K562 (cell line): Measurements from ENCODE around the gene RERG. TPM values are rescaled to one million over a fixed set of nuclear protein-coding genes. Genes with fewer than 3 reads are reported as not detected.

Experiments used
- ATAC-seq: fragments of 200-7000 bp; cut with Tn5 transposase; 3 replicates; pipeline ENCODE4 v1.9.1; 2020; ENCODE audit warnings: moderate library complexity
- BruUV-seq: library from RNA; stranded (reverse); fragments of 400-500 nt; replicated peaks from 2 replicates; lab custom pipeline; 2021; lab: Mats Ljungman, UMichigan
- CTCF ChIA-PET: fragments of 300-600 bp; formaldehyde crosslinking; extraction: SDS; loops from one replicate; lab custom pipeline; 2021; ENCODE audit warnings: low intra/inter-chr PET ratio; lab: Yijun Ruan, JAX
- POLR2A ChIA-PET: fragments of 300-600, 350-650 bp; sonication (Branson Sonifier 250); formaldehyde crosslinking; extraction: SDS; loops from one replicate; lab custom pipeline; 2021; ENCODE audit warnings: antibody characterized with exemption, inconsistent platforms; lab: Yijun Ruan, JAX
- DNase-seq, 4 experiments: peaks; one replicate each; pipeline versions ENCODE4 v3.0.0 to v3.0.0-alpha.2; 2011 to 2018; ENCODE audit warnings: low spot score in 3 of 4, mixed read lengths in 3 of 4; ENCODE audit errors: extremely low read depth in 1 of 4
- FAIRE-seq: peaks from 2 replicates; lab custom pipeline; 2011; peaks lifted over from hg19 to GRCh38; lab: Jason Lieb, UNC
- H2AFZ ChIP-seq: 2 replicates; pipeline ENCODE4 v1.6.0; 2011; ENCODE audit warnings: low read depth, low read length, control low read depth, inconsistent platforms
- H3K27ac ChIP-seq: fragments of 200-600 bp; 3 replicates; pipeline ENCODE4 v1.8.0; 2011; ENCODE audit warnings: low read depth, mild to moderate bottlenecking, control low read depth, inconsistent platforms, low read length, moderate library complexity, mixed read lengths; ENCODE audit errors: extremely low read depth
- H3K27me3 ChIP-seq, 2 experiments: fragments of 300-600 bp in 1 of 2; 2 replicates in 1 of 2; 3 replicates in 1 of 2; pipeline versions ENCODE4 v1.6.0 to v1.8.0; 2011; ENCODE audit warnings: inconsistent platforms in 2 of 2, low read length in 2 of 2, mild to moderate bottlenecking in 1 of 2, mixed read lengths in 1 of 2, moderate library complexity in 1 of 2; ENCODE audit not compliant: control insufficient read depth in 2 of 2, insufficient read depth in 2 of 2
- H3K36me3 ChIP-seq: fragments of 300-600 bp; 3 replicates; pipeline ENCODE4 v1.8.0; 2011; ENCODE audit warnings: mild to moderate bottlenecking, low read length, inconsistent platforms; ENCODE audit not compliant: control insufficient read depth, insufficient read depth
- H3K4me1 ChIP-seq, 2 experiments: fragments of 200-600 bp in 1 of 2; replicated peaks in 1 of 2; 2 replicates in 1 of 2; 3 replicates in 1 of 2; pipeline versions ENCODE4 v1.5.1 to v1.8.0; 2011; ENCODE audit warnings: inconsistent platforms in 2 of 2, low read length in 2 of 2, mild to moderate bottlenecking in 1 of 2, mixed read lengths in 1 of 2, moderate library complexity in 1 of 2; ENCODE audit not compliant: control insufficient read depth in 2 of 2, insufficient read depth in 2 of 2
- H3K4me2 ChIP-seq: 2 replicates; pipeline ENCODE4 v1.6.1; 2011; ENCODE audit warnings: low read length, control low read depth, inconsistent platforms, mixed read lengths; ENCODE audit not compliant: insufficient read depth
- H3K4me3 ChIP-seq: fragments of 200-600 bp; sonication (generic), shearing (Covaris generic); 2 replicates; pipeline ENCODE4 v1.5.1; 2016; ENCODE audit warnings: control low read depth, inconsistent platforms
- H3K79me2 ChIP-seq: fragments of 200-600 bp; 3 replicates; pipeline ENCODE4 v1.8.0; 2011; ENCODE audit warnings: low read length, inconsistent platforms; ENCODE audit not compliant: control insufficient read depth, insufficient read depth
- H3K9ac ChIP-seq, 2 experiments: 2 replicates each; pipeline versions ENCODE4 v1.6.0 to v1.6.1; 2011; ENCODE audit warnings: low read depth in 2 of 2, low read length in 2 of 2, control low read depth in 1 of 2, inconsistent platforms in 1 of 2, mild to moderate bottlenecking in 1 of 2, mixed read lengths in 1 of 2; ENCODE audit not compliant: insufficient read depth in 1 of 2
- H3K9me1 ChIP-seq: one replicate; pipeline ENCODE4 v1.6.0; 2011; ENCODE audit warnings: inconsistent platforms, mild to moderate bottlenecking, low read length, moderate library complexity; ENCODE audit not compliant: control insufficient read depth, insufficient read depth
- H3K9me3 ChIP-seq: replicated peaks from 2 replicates; pipeline ENCODE4 v1.5.1; 2011; ENCODE audit warnings: low read depth, low read length, inconsistent platforms; ENCODE audit not compliant: control insufficient read depth, insufficient read depth
- H4K20me1 ChIP-seq: replicated peaks from 2 replicates; pipeline ENCODE4 v1.6.1; 2011; ENCODE audit warnings: low read length, inconsistent platforms, mixed read lengths; ENCODE audit not compliant: control insufficient read depth, insufficient read depth
- CC2D1A ChIP-seq: fragments of 450-650 bp; IDR thresholded peaks from 2 replicates; pipeline ENCODE4 v1.6.1; 2017; ENCODE audit warnings: mild to moderate bottlenecking
- CCAR2 ChIP-seq: fragments of 200-400 bp; formaldehyde crosslinking; IDR thresholded peaks from 2 replicates; pipeline ENCODE4 v1.6.1; 2017; ENCODE audit warnings: mild to moderate bottlenecking, low read depth, low read length
- ESRRB ChIP-seq: fragments of 250-450 bp; sonication (Bioruptor Pico); IDR thresholded peaks from 2 replicates; pipeline ENCODE4 v1.5.0; 2020; ENCODE audit warnings: mild to moderate bottlenecking, moderate library complexity, borderline replicate concordance
- HDAC1 ChIP-seq, 2 experiments: fragments of 450-650 bp; IDR thresholded peaks; 2 replicates each; pipeline ENCODE4 v1.6.1; 2016 to 2017; ENCODE audit warnings: inconsistent platforms in 1 of 2, mild to moderate bottlenecking in 1 of 2, moderate library complexity in 1 of 2
- HMG20A ChIP-seq: fragments of 450-650 bp; formaldehyde crosslinking; conservative IDR thresholded peaks from 2 replicates; pipeline ENCODE4 v1.4.0; 2020; ENCODE audit warnings: mild to moderate bottlenecking, mixed read lengths
- NONO ChIP-seq, 2 experiments: fragments of 200-400 bp in 1 of 2; fragments of 450-650 bp in 1 of 2; formaldehyde crosslinking in 1 of 2; IDR thresholded peaks; 2 replicates each; pipeline ENCODE4 v1.6.1; 2017; ENCODE audit warnings: low read depth in 2 of 2, mild to moderate bottlenecking in 2 of 2, moderate library complexity in 2 of 2, low read length in 1 of 2
- RFX1 ChIP-seq: fragments of 450-650 bp; IDR thresholded peaks from 2 replicates; pipeline ENCODE4 v1.6.1; 2016; ENCODE audit warnings: mild to moderate bottlenecking, moderate library complexity
- ZFP36 ChIP-seq: fragments of 150-350 bp; IDR thresholded peaks from 2 replicates; pipeline ENCODE4 v1.6.1; 2018; ENCODE audit warnings: low read length, low read depth; ENCODE audit not compliant: partially characterized antibody
- ZNF121 ChIP-seq: sonication (generic); formaldehyde crosslinking; conservative IDR thresholded peaks from 2 replicates; pipeline ENCODE4 v1.8.0; 2022; ENCODE audit warnings: missing genetic modification reagents
- ZNF140 ChIP-seq: fragments of 250-450 bp; sonication (Bioruptor Pico); IDR thresholded peaks from 2 replicates; pipeline ENCODE4 v1.8.0; 2021; ENCODE audit warnings: moderate library complexity, mild to moderate bottlenecking, inconsistent platforms
- WGBS: fragments of 100-300 bp; shearing (Covaris generic); methylation state at CpG from one replicate; pipeline ENCODE4 v1.1.6; 2016; ENCODE audit warnings: low coverage, mixed read lengths; ENCODE audit not compliant: insufficient coverage; ENCODE audit errors: missing lambda C conversion rate; 5-methylcytosine and 5-hydroxymethylcytosine counted together
- in situ Hi-C: fragments of 300-500 bp; cut with MboI; formaldehyde crosslinking; loops from 4 replicates; pipeline ENCODE4 v1.15.0; 2018; ENCODE audit warnings: inconsistent platforms, mixed read lengths
- intact Hi-C: fragments of 100-400 bp; cut with micrococcal nuclease; formaldehyde crosslinking; loops from 2 replicates; pipeline ENCODE4 v1.14.2; 2022
- polyA plus RNA-seq, 8 experiments: library from polyadenylated mRNA; depleted of rRNA in 4 of 8; stranded (reverse) in 5 of 8; unstranded in 3 of 8; fragments of >200 nt; fragmentation: Nextera tagmentation in 2 of 8; fragmentation: Illumina TruSeq in 1 of 8; extraction: Ambion mirVana in 2 of 8; extraction: Trizol in 1 of 8; gene quantifications; 2 replicates each; pipeline versions ENCODE4 v1.2.1 to v1.2.3, GENCODE V29; 2011 to 2014; ENCODE audit warnings: inconsistent platforms in 1 of 8, missing spikeins in 1 of 8
- total RNA-seq, 7 experiments: library from RNA; depleted of rRNA in 6 of 7; stranded (reverse); fragments of >200 nt in 6 of 7; fragmentation: Illumina TruSeq in 2 of 7; extraction: Trizol in 2 of 7; gene quantifications; 2 replicates each; pipeline versions ENCODE4 v1.2.1 to v1.2.3, GENCODE V29; 2011 to 2021; ENCODE audit warnings: low replicate concordance in 1 of 7
- TF ChIP-seq, protein P1 (sequence below): fragments of 200-800 bp; sonication (Bioruptor generic); IDR thresholded peaks from 2 replicates; pipeline ENCODE4 v1.6.1; 2017; ENCODE audit warnings: missing genetic modification characterization, missing compliant biosample characterization
- TF ChIP-seq, protein P2 (sequence below): sonication (generic); formaldehyde crosslinking; IDR thresholded peaks from 2 replicates; pipeline ENCODE4 v1.8.0; 2022; ENCODE audit warnings: missing genetic modification reagents, mild to moderate bottlenecking, borderline replicate concordance

RERG gene
- total and polyA plus RNA-seq, 9 of the 15 experiments (the other 6 are each of a cell fraction or from before 2014, with no cell fraction given) = 2.2 to 7.3 (median 3.0) TPM

DNA sequence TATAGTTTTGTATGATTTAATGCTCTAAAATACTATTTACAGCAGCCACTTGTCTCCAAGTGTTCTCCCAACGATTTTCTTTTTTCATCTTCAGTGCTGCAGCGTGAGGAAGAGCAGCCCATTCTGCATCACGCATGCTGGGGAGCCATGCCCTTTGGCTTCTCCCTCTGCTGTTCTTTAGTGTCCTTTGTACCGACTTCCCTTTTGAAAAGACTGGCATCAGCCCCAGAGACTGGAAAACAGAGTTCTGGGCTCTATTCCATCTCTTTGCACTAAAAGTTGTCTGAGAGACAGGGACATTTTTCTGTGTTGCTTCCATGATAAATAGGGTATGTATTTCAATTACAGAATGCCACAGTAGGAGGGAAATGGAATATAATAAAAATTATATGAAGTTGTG is 105.1 kb downstream of the RERG start:
- Histone ChIP-seq H3K9me3 (no peaks in the 10 kb centered on the region), H3K79me2 (no peaks in the 10 kb centered on the region), H3K36me3 (no peaks in the 10 kb centered on the region), H3K4me2 (no peak overlapping the region), H3K9ac (no peak overlapping the region), H3K27ac (no peak overlapping the region), H3K27me3 (no peaks in the 10 kb centered on the region), H3K4me3 (no peak overlapping the region), H3K4me1 (no peaks in the 10 kb centered on the region), H4K20me1 (no peaks in the 10 kb centered on the region), H2AFZ (no peak overlapping the region), H3K9me1 (no peaks in the 10 kb centered on the region)
- POLR2A ChIA-PET = no interaction called here
- 0% methylated on average over 4 of the region's 4 CpGs for WGBS
- DNase-seq (no peak), FAIRE-seq (no peak), ATAC-seq (no peak)
- BruUV-seq = no TSS peak
- TF ChIP-seq HMG20A (no peak), ZNF121 (no peak), CC2D1A (no peak)
- in situ Hi-C loops = no loop called here
- intact Hi-C loops = no loop called here
- CTCF ChIA-PET = no interaction called here

DNA sequence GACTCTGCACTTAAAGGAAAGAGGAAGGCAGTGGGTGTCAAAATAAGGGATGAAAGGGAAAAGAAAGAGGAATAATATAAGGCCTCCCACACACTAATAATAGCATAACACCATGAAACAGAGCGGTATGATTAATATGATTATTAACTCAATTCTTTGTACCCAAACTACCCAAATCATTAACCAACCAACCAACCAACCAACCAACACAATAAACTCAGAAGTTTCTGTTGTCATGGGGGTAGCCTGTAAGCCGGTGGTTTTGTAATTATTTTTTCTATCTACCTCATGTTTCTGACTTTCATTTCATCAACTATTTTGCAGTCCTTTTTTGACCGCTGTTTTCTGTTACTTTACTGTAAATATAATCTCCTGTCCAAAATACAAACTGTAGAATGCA is 105.8 kb downstream of the RERG start:
- intact Hi-C loops = no loop called here
- H3K9ac ChIP-seq = no peak overlapping the region
- CTCF ChIA-PET = no interaction called here
- TF ChIP-seq, protein P1, sequence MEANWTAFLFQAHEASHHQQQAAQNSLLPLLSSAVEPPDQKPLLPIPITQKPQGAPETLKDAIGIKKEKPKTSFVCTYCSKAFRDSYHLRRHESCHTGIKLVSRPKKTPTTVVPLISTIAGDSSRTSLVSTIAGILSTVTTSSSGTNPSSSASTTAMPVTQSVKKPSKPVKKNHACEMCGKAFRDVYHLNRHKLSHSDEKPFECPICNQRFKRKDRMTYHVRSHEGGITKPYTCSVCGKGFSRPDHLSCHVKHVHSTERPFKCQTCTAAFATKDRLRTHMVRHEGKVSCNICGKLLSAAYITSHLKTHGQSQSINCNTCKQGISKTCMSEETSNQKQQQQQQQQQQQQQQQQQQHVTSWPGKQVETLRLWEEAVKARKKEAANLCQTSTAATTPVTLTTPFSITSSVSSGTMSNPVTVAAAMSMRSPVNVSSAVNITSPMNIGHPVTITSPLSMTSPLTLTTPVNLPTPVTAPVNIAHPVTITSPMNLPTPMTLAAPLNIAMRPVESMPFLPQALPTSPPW (CRISPR knock-in tag) = no peak
- TF ChIP-seq, protein P2, sequence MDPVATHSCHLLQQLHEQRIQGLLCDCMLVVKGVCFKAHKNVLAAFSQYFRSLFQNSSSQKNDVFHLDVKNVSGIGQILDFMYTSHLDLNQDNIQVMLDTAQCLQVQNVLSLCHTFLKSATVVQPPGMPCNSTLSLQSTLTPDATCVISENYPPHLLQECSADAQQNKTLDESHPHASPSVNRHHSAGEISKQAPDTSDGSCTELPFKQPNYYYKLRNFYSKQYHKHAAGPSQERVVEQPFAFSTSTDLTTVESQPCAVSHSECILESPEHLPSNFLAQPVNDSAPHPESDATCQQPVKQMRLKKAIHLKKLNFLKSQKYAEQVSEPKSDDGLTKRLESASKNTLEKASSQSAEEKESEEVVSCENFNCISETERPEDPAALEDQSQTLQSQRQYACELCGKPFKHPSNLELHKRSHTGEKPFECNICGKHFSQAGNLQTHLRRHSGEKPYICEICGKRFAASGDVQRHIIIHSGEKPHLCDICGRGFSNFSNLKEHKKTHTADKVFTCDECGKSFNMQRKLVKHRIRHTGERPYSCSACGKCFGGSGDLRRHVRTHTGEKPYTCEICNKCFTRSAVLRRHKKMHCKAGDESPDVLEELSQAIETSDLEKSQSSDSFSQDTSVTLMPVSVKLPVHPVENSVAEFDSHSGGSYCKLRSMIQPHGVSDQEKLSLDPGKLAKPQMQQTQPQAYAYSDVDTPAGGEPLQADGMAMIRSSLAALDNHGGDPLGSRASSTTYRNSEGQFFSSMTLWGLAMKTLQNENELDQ = no peak
- TF ChIP-seq NONO (IDR thresholded peaks at IDR 0.05; ENCODE audit: low read depth in 2 of 2, low read length in 1 of 2) (no peak), ZFP36 (no peak), RFX1 (no peak), ZNF140 (CRISPR knock-in tag) (no peak), HDAC1 (IDR thresholded peaks at IDR 0.05) (no peak), ESRRB (CRISPR knock-in tag) (no peak), CCAR2 (no peak)

More for the DNA sequence above, 105.8 kb downstream of the RERG start:
- no peak overlapping the region for H3K4me2 ChIP-seq
- H4K20me1 ChIP-seq = no peaks in the 10 kb centered on the region
- no peaks in the 10 kb centered on the region for H3K4me1 ChIP-seq
- no peaks in the 10 kb centered on the region for H3K27me3 ChIP-seq
- no peak overlapping the region for H3K4me3 ChIP-seq
- FAIRE-seq (no peak), DNase-seq (no peak), ATAC-seq (no peak)
- no TSS peak for BruUV-seq
- no peak overlapping the region for H3K27ac ChIP-seq
- H2AFZ ChIP-seq = no peak overlapping the region
- no peaks in the 10 kb centered on the region for H3K79me2 ChIP-seq
- no peaks in the 10 kb centered on the region for H3K9me3 ChIP-seq
- POLR2A ChIA-PET = no interaction called here
- 2% methylated on average over 3 of the region's 3 CpGs for WGBS
- H3K9me1 ChIP-seq = no peaks in the 10 kb centered on the region
- in situ Hi-C loops = no loop called here
- no peaks in the 10 kb centered on the region for H3K36me3 ChIP-seq
